DOHH2 (cell line): ENCODE results near the gene SIGLEC9.
A peak's percentile ranks its signal among the peaks of the same experiment; 100 is the strongest.

Experiments
- H3F3A ChIP-seq: fragments of 200-600 bp; sonication (generic), shearing (Covaris generic); 2 replicates; pipeline ENCODE4 v1.6.0; 2016; ENCODE audit warnings: antibody characterized with exemption, mild to moderate bottlenecking; ENCODE audit not compliant: control insufficient read depth, insufficient read depth
- H3K27ac ChIP-seq: fragments of 200-600 bp; sonication (generic); 2 replicates; pipeline ENCODE4 v1.5.1; 2014; ENCODE audit warnings: low read depth, mild to moderate bottlenecking, low read length, moderate library complexity
- H3K27me3 ChIP-seq: fragments of 200-600 bp; sonication (generic); 2 replicates; pipeline ENCODE4 v1.6.1; 2014; ENCODE audit warnings: mild to moderate bottlenecking, low read length, mixed read lengths; ENCODE audit not compliant: control insufficient read depth
- H3K36me3 ChIP-seq: fragments of 200-600 bp; sonication (generic); 2 replicates; pipeline ENCODE4 v1.6.1; 2014; ENCODE audit warnings: mild to moderate bottlenecking, low read length, moderate library complexity, mixed read lengths; ENCODE audit not compliant: control insufficient read depth
- H3K4me1 ChIP-seq: fragments of 200-600 bp; sonication (generic); 2 replicates; pipeline ENCODE4 v1.6.1; 2014; ENCODE audit warnings: mild to moderate bottlenecking, low read length, mixed read lengths; ENCODE audit not compliant: control insufficient read depth
- H3K4me2 ChIP-seq: fragments of 200-600 bp; sonication (generic); 2 replicates; pipeline ENCODE4 v1.6.0; 2014; ENCODE audit warnings: mild to moderate bottlenecking, low read length, moderate library complexity
- H3K4me3 ChIP-seq: fragments of 200-600 bp; sonication (generic); 2 replicates; pipeline ENCODE4 v1.5.1; 2014; ENCODE audit warnings: mild to moderate bottlenecking, low read length, mixed read lengths
- H3K79me2 ChIP-seq: fragments of 200-600 bp; sonication (generic); 2 replicates; pipeline ENCODE4 v1.6.1; 2014; ENCODE audit warnings: mild to moderate bottlenecking, low read length, mixed read lengths; ENCODE audit not compliant: control insufficient read depth
- H3K9me2 ChIP-seq: fragments of 200-600 bp; sonication (generic); replicated peaks from 2 replicates; pipeline ENCODE4 v1.6.1; 2014; ENCODE audit warnings: mild to moderate bottlenecking, low read length, mixed read lengths; ENCODE audit not compliant: control insufficient read depth
- H3K9me3 ChIP-seq: fragments of 200-600 bp; sonication (generic); 2 replicates; pipeline ENCODE4 v1.6.1; 2014; ENCODE audit warnings: antibody characterized with exemption, low read length, mixed read lengths; ENCODE audit not compliant: control insufficient read depth, insufficient read depth
- H4K20me1 ChIP-seq: fragments of 200-600 bp; sonication (generic); 2 replicates; pipeline ENCODE4 v1.6.0; 2014; ENCODE audit warnings: low read depth, mild to moderate bottlenecking, antibody characterized with exemption, low read length, moderate library complexity; ENCODE audit not compliant: control insufficient read depth, insufficient read depth
- CTCF ChIP-seq: fragments of 200-600 bp; sonication (generic); IDR thresholded peaks from one replicate; pipeline ENCODE4 v1.5.1; 2014; ENCODE audit warnings: antibody characterized with exemption, mild to moderate bottlenecking, low read depth, low read length; ENCODE audit not compliant: poor library complexity, severe bottlenecking
- EZH2phosphoT487 ChIP-seq: fragments of 200-600 bp; sonication (generic); IDR thresholded peaks from 2 replicates; pipeline ENCODE4 v1.6.1; 2017; ENCODE audit warnings: borderline replicate concordance, mild to moderate bottlenecking, antibody characterized with exemption, low read length, moderate library complexity, mixed read lengths

SIGLEC9 gene

GRCh38 chr19:51107406-51108065 lies 17.2 kb upstream of the SIGLEC9 start:
- peaks cover 3% of the 10 kb centered on the region for H3K27me3 ChIP-seq

GRCh38 chr19:51108066-51108804 lies 16.5 kb upstream of the SIGLEC9 start, which contains the start of gene CTU1:
TSS of gene CTU1 (minus strand) at chr19:51108409. CDS start at chr19:51104569, 3,840 bp downstream.
- Histone ChIP-seq H3K27me3 (peaks cover 7% of the 10 kb centered on the region), H3K79me2 (peaks cover 36% of the 10 kb centered on the region), H3K4me2 (peak within 1 kb of the TSS; percentile 79), H3F3A (no peaks in the 10 kb centered on the region), H3K36me3 (peaks cover 30% of the 10 kb centered on the region), H3K9me2 (no peaks in the 10 kb centered on the region), H3K27ac (peak within 1 kb of the TSS; percentile 30; the same call in 1 of the 2 replicates), H3K4me3 (peak within 1 kb of the TSS; percentile 95), H3K9me3 (no peaks in the 10 kb centered on the region), H4K20me1 (no peaks in the 10 kb centered on the region), H3K4me1 (peaks cover 24% of the 10 kb centered on the region)
- no peak for TF ChIP-seq EZH2phosphoT487
- TF ChIP-seq CTCF: no peak

More at GRCh38 chr19:51107406-51108065, 17.2 kb upstream of the SIGLEC9 start:
- Histone ChIP-seq H3K9me3 (no peaks in the 10 kb centered on the region), H3K79me2 (peaks cover 39% of the 10 kb centered on the region), H3K4me1 (peaks cover 18% of the 10 kb centered on the region), H3K4me2 (peak overlapping the region; percentile 65), H3K4me3 (peak overlapping the region; percentile 95), H3K36me3 (peaks cover 37% of the 10 kb centered on the region), H3K27ac (peak overlapping the region; percentile 30; the same call in 1 of the 2 replicates), H3F3A (no peaks in the 10 kb centered on the region), H3K9me2 (no peaks in the 10 kb centered on the region), H4K20me1 (no peaks in the 10 kb centered on the region)
- TF ChIP-seq EZH2phosphoT487: no peak
- TF ChIP-seq CTCF: peak; percentile 41

GRCh38 chr19:51108805-51109146 lies 15.9 kb upstream of the SIGLEC9 start:
- no peaks in the 10 kb centered on the region for H3K9me2 ChIP-seq
- peaks cover 36% of the 10 kb centered on the region for H3K79me2 ChIP-seq
- H3K9me3 ChIP-seq: no peaks in the 10 kb centered on the region
- H4K20me1 ChIP-seq: no peaks in the 10 kb centered on the region
- no peak overlapping the region for H3K27ac ChIP-seq
- H3K4me1 ChIP-seq: peaks cover 24% of the 10 kb centered on the region
- no peak for TF ChIP-seq CTCF
- TF ChIP-seq EZH2phosphoT487: no peak
- H3K36me3 ChIP-seq: peaks cover 27% of the 10 kb centered on the region
- H3K4me3 ChIP-seq: peak overlapping the region; percentile 95
- H3K27me3 ChIP-seq: peaks cover 7% of the 10 kb centered on the region
- H3F3A ChIP-seq: no peaks in the 10 kb centered on the region
- H3K4me2 ChIP-seq: peak overlapping the region; percentile 79
